Mucosa of rectum (tissue), 2 donors: ENCODE results near the gene CCDC154.
A peak's percentile ranks its signal among the peaks of the same experiment; 100 is the strongest.
"Not testable (repeated sequence)": the region's sequence is repeated elsewhere in the genome, so short reads cannot be mapped to it uniquely, and the experiment has no call there.

Source experiments
- H3K27ac ChIP-seq, 2 donors: one replicate each; pipeline ENCODE4 v1.7.0; 2013; ENCODE audit warnings: inconsistent platforms in 2 of 2, low read depth in 2 of 2, low read length in 2 of 2
- H3K27me3 ChIP-seq, 2 donors: one replicate each; pipeline ENCODE4 v1.7.0; 2013; ENCODE audit warnings: low read length in 2 of 2; ENCODE audit not compliant: control insufficient read depth in 2 of 2, insufficient read depth in 2 of 2
- H3K36me3 ChIP-seq, 2 donors: one replicate each; pipeline ENCODE4 v1.7.0; 2013; ENCODE audit warnings: low read length in 2 of 2; ENCODE audit not compliant: control insufficient read depth in 2 of 2, insufficient read depth in 2 of 2
- H3K4me1 ChIP-seq, 2 donors: one replicate each; pipeline ENCODE4 v1.7.0; 2013; ENCODE audit warnings: low read length in 2 of 2, mild to moderate bottlenecking in 1 of 2; ENCODE audit not compliant: control insufficient read depth in 2 of 2, insufficient read depth in 2 of 2
- H3K4me3 ChIP-seq, 2 donors: one replicate each; pipeline ENCODE4 v1.7.0; 2013; ENCODE audit warnings: low read length in 2 of 2
- H3K9ac ChIP-seq, 2 donors: one replicate each; pipeline ENCODE4 v1.7.0; 2013; ENCODE audit warnings: low read length in 2 of 2, low read depth in 1 of 2, mild to moderate bottlenecking in 1 of 2
- H3K9me3 ChIP-seq, 2 donors: one replicate each; pipeline ENCODE4 v1.7.0; 2013; ENCODE audit warnings: low read length in 2 of 2; ENCODE audit not compliant: control insufficient read depth in 2 of 2
- donor health status: healthy.
- donor health status: Normal muscosa, but diverticular disease.

The CCDC154 gene

GRCh38 chr16:1471569-1472194, 27.3 kb upstream of the CCDC154 start:
- Histone ChIP-seq H3K9me3 (no peaks in the 10 kb centered on the region), H3K27me3 (no peaks in the 10 kb centered on the region), H3K9ac (no peak overlapping the region), H3K4me3 (no peak overlapping the region), H3K36me3 (no peaks in the 10 kb centered on the region), H3K4me1 (peaks cover 15 to 16% of the 10 kb centered on the region in 2 donors), H3K27ac (peak overlapping the region in 1 of 2 donors; percentile 63)

GRCh38 chr16:1470481-1471251, 26.3 kb upstream of the CCDC154 start:
- H3K4me3 ChIP-seq: peak overlapping the region in 1 of 2 donors; percentile 13
- no peak overlapping the region for H3K9ac ChIP-seq
- peaks cover 13 to 14% of the 10 kb centered on the region in 2 donors for H3K4me1 ChIP-seq
- no peaks in the 10 kb centered on the region for H3K36me3 ChIP-seq
- peak overlapping the region; percentile 11 to 63 for H3K27ac ChIP-seq
- H3K9me3 ChIP-seq: no peaks in the 10 kb centered on the region
- no peaks in the 10 kb centered on the region for H3K27me3 ChIP-seq

GRCh38 chr16:1469693-1470201, 25.4 kb upstream of the CCDC154 start:
- H3K9me3 ChIP-seq: no peaks in the 10 kb centered on the region
- no peak overlapping the region for H3K9ac ChIP-seq
- no peaks in the 10 kb centered on the region for H3K36me3 ChIP-seq
- peak overlapping the region in 1 of 2 donors; percentile 63 for H3K27ac ChIP-seq
- H3K4me3 ChIP-seq: no peak overlapping the region
- H3K27me3 ChIP-seq: no peaks in the 10 kb centered on the region
- peaks cover 9 to 10% of the 10 kb centered on the region in 2 donors for H3K4me1 ChIP-seq

- H3K36me3 ChIP-seq, H3K9ac ChIP-seq, H3K4me1 ChIP-seq, H3K27ac ChIP-seq, H3K27me3 ChIP-seq, H3K9me3 ChIP-seq, H3K4me3 ChIP-seq: not testable (repeated sequence)
These were observed 24.8 kb upstream of the CCDC154 start for GRCh38 chr16:1469141-1469540.

GRCh38 chr16:1468426-1468810, 24.1 kb upstream of the CCDC154 start:
- Histone ChIP-seq H3K36me3 (peaks cover 0 to 3% of the 10 kb centered on the region in 2 donors), H3K9me3 (no peaks in the 10 kb centered on the region), H3K27ac (no peak overlapping the region), H3K4me1 (peaks cover 3 to 4% of the 10 kb centered on the region in 2 donors), H3K9ac (no peak overlapping the region), H3K27me3 (no peaks in the 10 kb centered on the region), H3K4me3 (no peak overlapping the region)

- Histone ChIP-seq H3K27me3 (no peaks in the 10 kb centered on the region), H3K4me1 (peaks cover 2 to 4% of the 10 kb centered on the region in 2 donors), H3K27ac (no peak overlapping the region), H3K4me3 (no peak overlapping the region), H3K36me3 (peaks cover 0 to 4% of the 10 kb centered on the region in 2 donors), H3K9me3 (no peaks in the 10 kb centered on the region), H3K9ac (no peak overlapping the region)
These were observed 22.7 kb upstream of the CCDC154 start for GRCh38 chr16:1466968-1467521.

- H3K4me1 ChIP-seq: peaks cover 0 to 2% of the 10 kb centered on the region in 2 donors
These were observed 21.7 kb upstream of the CCDC154 start for GRCh38 chr16:1466054-1466453.

GRCh38 chr16:1465567-1465915, 21.2 kb upstream of the CCDC154 start:
- Histone ChIP-seq H3K4me1 (no peaks in the 10 kb centered on the region), H3K9ac (no peak overlapping the region), H3K27me3 (no peaks in the 10 kb centered on the region), H3K27ac (no peak overlapping the region), H3K4me3 (no peak overlapping the region), H3K9me3 (no peaks in the 10 kb centered on the region), H3K36me3 (peaks cover 5 to 13% of the 10 kb centered on the region in 2 donors)

More at GRCh38 chr16:1466054-1466453, 21.7 kb upstream of the CCDC154 start:
- Histone ChIP-seq H3K9me3 (no peaks in the 10 kb centered on the region), H3K27ac (no peak overlapping the region), H3K9ac (no peak overlapping the region), H3K27me3 (no peaks in the 10 kb centered on the region), H3K4me3 (no peak overlapping the region), H3K36me3 (peaks cover under 1 to 9% of the 10 kb centered on the region in 2 donors)

- H3K4me3 ChIP-seq: no peak overlapping the region
- H3K36me3 ChIP-seq: peaks cover 9 to 17% of the 10 kb centered on the region in 2 donors
- no peaks in the 10 kb centered on the region for H3K9me3 ChIP-seq
- no peaks in the 10 kb centered on the region for H3K4me1 ChIP-seq
- no peak overlapping the region for H3K9ac ChIP-seq
- H3K27ac ChIP-seq: no peak overlapping the region
- H3K27me3 ChIP-seq: no peaks in the 10 kb centered on the region
These were observed 20.7 kb upstream of the CCDC154 start for GRCh38 chr16:1464894-1465566.
